NCI-H1092 (cell line): ENCODE results near the gene TGM2.

Source experiments
- DNase-seq: peaks from one replicate; lab custom pipeline; 2025; lab: John Stamatoyannopoulos, UW

TGM2 gene

DNA sequence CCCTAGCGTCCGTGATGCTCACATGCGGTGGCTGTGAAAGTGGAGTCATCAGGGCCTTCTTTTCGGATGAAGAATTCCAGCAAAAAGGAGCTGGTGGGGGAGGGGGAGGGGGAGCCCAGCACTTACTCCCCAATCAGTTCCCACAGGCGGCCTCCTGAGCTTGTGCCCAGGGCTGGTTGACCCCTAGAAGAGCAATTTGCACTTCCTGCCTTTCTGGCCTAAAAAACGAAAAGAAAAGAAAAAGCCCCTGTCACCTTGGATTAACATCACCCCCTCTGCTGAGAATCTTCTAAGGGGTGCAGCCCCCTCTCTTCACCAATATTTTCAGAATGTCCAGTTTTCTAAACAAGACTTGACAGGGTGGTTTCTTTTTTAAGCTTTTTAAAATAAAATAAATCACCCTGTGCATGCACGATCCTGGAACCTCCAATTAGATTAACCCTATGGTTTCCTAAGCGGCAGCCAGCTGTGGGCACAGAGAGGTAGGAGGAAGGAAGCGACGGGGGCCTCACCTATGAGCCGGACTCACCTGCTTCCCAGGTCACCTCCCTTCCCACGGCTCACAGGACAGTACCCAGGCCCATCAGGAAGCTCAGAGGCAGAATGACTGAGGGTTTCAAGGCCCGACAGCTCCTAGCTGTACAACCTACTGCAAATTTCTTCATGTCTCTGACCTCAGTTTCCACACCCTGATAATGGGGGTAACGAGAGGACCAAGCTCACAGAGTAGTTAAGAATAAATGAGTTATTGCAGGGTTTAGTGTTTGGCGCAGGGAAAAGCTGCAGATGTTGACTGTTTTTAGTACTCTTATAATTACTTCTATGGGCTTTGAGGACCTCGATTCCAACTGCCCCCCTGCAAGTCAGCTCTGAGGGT is 10.5 kb upstream of the TGM2 start:
- no peak for DNase-seq

DNA sequence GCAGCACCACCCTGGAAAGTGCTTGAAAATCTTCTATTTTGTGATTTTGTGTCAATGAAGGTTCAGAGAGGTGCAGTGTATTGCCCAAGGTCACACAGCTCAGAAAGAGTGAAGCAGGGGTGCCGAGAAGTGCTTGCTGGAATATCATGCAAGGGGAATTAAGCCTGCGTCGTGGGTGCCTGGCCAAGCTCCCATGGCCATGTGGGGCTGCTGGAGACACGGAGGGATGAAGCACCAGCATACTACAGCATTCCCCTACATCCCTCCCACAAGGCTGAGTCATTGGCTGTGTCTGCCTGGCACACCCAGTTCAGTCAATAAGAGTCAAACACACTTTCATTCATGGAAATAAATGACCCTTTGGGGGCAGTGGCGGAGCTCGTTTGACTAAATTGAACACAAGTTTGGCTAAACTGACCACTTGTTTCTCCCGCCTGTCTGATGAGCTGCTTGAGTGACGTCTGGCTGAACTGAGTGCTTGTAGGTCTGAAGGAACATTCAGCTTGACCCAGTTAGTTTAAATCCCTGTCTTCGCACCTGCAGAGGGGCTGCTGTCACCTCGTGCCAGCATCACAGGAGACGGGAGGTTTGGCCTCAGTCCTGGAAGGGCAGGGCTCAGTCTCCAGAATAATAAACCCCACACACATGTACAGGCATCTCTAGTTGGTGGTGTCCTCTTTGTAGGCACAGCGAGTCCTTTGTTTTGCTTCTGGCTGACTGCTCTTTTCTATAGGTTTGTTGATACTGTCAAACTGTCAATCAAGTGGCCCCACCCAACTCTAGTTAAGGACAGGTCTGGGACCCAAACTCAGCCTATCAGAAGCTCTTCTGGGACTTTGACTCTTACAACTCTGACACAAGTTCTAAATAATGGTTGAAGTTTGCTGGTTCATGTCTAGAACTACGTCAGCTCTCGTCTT is 8.4 kb upstream of the TGM2 start:
- no peak for DNase-seq

DNA sequence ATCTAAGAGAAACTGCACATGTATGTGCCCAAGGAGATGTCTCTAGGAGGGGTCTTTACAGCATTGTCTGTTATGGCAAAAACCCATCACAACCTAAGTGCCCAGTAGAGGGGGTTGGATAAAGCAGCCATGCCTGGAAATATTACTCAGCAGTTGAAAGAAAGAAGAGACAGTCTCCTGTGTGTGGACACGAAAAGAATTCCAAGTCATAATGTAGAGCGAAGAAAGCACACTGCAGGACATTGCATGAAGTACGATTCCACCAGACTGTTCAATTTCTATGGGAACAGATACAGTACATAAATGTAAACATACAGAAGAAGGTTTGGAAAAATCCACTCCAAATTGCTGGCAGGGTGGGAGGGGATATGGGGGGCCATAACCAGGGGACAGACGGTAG is 7.3 kb upstream of the TGM2 start:
- DNase-seq: no peak

DNA sequence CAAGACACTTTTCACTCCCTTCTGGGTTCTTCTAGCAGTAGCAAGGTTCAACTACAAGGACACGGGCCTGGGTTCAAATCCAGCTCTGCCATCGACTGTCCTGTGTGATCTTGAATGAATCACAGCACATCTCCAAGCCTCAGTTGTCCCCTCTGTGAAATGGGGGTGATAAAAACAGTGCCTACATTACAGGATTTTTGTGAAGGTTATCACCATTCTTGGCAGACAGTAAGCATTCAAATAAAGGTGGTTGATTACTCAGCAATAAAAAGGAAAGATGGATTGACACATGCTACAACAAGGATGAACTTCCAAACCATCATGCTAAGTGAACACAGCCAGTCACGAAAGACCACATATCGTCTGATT is 6.6 kb upstream of the TGM2 start:
- DNase-seq: no peak

DNA sequence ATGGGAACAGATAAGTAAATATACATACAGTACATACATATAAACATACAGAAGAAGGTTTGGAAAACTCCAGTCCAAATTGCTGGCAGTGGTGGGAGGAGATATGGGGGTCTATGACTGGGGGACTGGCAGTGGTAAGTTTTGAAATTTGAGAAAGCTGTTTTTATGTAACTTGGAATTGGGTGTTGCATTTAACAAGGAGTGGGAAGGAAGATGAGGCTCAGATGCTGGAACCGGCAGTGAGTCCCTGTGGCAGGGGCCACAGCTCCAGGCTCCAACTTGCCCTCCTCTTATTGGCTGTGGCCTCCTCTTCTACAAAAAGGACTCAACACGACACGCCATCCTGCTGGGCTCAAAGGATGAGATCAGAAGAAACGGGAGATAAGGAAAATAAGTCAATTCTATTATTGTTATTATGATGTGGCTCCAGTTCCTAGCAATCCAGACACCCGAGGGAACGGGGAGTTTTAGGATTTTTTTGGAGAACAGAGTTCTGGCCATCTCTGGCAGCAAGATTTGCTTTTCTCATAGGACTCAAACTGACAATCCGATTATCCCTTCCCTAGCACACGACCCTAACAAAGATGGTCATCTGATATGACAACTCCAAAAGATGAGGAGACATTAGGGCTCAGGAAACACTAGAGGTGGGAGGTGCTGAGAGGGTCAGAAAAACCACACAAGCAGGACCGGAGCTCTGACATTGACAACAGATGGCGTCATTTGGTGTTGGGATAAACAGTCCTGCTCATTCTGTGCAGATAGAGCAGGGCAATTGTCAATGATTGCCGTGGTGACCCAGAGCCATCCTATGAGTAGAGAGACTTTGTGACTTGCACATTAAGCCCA is 6.0 kb upstream of the TGM2 start:
- no peak for DNase-seq

DNA sequence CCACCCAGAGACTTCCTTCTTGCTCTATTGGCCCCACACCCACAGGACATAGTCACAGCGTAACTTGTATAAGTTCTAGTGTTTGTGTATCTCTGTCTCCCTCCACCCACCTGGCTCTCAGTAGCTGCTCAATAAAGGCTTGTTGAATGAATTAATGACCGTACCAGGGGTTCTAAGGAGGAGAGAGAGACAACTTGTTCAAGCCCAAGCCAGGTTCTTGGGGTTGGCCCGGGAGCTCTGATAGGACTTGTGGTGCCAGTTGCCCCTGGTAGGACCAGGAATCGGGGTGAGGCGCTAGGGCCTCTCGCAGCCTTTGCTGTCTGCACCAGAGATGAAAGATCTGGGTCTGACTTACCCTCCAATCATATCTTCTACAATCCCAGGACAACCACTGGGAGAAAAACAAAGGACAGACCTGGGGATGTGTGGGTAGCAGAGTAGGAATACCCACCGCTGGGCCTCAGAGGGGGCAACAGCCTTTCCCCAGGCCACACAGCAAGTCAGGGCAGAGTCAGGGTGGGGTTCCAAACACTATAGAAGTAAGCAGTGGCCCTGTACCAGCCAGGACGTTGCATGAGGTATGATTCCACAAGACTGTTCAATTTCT is 5.3 kb upstream of the TGM2 start:
- no peak for DNase-seq

DNA sequence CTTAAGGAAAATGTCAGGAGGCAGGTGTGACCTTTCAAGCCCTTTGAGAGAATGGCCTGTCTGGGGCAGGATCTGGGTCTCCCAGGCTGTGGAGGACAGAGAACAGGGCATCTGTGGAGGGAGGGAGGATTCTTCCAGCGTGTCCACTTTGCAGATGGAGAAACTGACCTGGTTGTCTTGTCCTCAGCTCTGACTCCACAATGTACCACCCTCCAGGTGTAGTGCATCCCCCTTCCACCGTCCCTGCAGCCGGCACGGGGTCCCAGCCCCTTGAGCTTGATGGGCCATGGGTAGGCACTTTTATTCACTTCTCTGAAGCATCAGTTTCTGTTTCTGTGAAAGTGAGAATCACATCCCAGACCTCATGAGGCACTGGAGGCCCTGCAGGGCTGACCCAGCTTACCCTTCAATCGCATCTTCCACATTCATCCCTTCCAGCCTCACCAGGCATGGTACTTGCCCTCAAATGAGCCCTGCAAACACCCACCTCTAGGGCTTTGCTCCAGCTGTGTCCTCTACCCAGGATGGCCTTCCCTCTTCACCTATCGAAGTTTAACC is 4.6 kb upstream of the TGM2 start:
- no peak for DNase-seq

DNA sequence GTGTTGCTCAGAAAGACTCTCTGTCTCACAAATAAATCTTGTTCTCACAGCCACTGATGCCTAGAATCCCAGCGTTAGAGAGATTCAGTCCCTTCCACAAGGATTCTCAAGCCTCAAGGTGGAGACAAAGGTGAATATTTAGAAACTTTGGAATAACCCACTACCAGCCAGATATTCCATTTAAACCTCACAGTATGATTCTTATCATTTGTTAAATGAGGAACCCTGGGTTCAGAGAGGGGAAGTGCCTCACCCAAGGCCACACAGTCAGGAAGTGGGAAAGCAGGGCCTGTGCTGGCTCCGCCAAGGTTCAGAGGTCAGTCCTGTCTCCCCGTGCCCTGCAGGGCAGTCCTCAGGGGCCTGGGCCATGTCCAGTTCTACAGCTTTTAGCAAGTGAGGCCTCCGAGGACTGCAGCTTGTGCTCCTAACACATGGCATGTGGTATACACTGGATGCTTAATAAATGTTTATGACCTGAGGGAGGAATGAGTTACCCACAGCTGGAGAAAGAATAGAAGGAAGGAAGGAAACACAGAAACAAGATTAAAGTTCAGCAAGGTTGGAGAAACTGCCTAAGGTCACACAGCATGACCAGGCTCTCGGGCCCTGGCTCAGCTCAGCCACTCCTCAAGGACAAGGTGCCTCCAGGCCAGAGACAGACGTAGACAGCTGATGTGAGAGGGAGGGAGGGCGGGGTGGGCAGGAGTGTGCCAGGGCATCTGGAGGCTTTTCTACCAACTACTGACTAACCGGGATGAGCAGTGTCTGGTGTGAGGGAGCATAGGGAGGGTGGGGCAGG is 3.9 kb upstream of the TGM2 start:
- DNase-seq: no peak

DNA sequence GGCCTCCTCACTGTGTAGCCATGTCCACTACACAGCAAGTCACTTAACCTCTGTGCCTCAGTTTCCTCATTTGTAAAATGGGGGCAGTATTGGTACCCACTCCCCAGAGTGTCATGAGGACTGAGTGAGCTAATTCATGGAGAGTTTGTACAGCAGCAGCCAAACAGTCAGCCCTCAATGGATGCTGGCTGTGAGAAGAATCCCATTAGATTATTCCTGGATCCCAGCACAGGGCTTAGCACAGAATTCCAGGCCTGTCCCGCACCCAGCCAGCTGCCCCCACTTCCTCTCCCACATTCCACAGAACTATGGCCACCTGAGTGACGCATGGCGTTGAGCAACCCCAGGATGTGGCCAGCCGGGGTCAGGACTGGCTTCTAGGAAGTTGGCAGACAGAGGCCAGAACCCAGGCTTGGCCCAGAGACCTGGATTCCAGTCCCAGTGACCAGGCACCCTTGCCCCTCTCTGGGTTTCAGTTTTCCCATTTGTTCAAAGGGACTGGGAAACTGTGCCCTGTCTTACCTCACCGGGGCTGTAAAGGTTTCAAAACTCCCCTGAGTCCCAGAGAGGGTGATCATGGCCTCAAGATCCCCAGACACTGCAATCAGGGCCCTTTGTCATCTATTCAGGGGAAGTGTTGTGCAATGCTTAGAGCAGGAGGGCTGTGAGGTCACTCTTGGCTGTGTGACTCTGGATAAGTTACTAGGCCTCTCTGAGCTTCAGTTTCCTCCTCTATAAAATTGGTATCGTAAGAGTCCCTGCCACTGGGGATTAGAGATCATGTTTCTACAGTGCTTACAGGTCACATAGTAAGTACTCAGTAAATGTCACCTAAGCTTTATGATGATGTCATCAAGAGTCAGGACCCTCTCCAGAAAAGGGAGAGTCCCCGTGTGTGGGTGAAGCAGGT is 3.0 kb upstream of the TGM2 start:
- DNase-seq: no peak

DNA sequence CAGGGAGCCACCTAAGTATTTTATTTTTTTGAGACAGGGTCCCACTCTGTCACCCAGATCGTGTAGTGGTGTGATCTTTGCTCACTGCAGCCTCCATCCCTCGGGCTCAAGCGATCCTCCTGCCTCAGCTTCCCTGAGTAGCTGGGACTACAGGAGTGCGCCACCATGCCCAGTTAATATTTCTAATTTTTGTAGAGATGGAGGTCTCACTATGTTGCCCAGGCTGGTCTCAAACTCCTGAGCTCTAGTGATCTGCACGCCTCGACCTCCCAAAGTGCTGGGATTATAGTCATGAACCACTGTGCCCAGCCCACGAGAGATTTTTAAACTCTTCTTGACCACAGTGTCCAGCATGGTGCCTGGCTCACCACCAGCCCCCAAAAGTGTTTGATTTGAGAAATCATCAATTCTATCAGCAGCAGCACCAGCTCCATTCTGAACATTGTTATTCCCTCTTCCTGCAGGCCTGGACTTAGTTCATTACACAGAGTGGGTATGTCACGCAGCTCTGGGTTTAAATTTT is 2.3 kb upstream of the TGM2 start:
- no peak for DNase-seq

DNA sequence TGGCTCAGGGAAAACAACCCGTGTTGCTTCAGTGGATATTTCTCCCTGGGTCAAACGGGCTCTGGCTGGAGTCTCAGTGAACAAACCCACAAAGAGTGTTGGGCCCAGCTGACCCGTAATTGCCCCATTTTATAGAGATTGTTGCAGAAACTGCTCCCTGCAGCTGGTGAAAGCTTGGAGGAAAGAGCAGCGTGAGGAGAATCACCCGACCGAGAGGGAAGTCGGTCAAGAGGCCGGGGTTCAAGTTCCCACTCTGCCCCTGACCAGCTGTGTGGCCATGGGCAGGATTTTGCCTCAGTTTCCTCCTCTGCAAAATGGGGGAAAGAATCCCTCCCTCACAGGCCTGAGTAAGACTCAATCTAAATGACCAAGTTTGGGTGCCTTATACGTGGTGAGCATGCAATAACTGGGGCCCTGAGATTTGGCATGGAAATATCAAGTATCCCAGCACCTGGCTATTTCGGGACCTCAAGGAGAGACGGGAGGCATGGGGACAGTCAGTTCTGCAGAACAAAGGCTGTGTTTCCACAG is 1.7 kb upstream of the TGM2 start:
- DNase-seq: no peak

DNA sequence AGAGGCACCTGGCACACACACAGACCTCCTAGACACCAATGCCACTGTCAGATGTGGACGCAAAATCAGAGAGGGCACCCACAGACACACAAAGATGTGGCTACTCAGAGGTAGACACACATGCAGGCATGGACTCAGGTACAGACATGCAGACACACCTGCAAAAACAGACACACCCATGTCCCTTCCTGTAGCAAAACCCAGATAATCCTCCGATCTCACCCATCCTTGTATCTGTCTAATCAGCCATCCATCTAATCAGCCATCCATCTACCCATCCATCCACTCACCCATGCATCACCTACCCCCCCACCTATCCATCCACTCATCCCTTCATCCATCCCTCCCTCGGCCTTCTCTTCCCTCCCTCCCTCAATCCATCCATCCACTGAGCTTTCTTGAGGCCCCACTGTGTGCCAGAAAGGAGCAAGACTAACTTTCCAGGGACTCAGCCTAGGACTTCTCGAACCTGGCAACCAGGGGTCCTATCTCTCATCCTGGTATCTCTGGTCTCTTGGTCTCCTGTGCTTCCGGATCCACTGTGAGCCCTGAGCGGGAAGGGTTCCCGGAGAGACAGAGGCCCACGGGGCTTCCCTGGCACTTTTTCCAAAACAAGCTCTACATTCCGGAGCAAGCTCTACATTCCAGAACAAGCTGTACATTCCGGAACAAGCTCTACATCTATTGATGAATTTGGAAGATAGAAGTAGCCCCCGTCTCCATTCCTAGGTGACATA is 1.1 kb upstream of the TGM2 start:
- no peak for DNase-seq

DNA sequence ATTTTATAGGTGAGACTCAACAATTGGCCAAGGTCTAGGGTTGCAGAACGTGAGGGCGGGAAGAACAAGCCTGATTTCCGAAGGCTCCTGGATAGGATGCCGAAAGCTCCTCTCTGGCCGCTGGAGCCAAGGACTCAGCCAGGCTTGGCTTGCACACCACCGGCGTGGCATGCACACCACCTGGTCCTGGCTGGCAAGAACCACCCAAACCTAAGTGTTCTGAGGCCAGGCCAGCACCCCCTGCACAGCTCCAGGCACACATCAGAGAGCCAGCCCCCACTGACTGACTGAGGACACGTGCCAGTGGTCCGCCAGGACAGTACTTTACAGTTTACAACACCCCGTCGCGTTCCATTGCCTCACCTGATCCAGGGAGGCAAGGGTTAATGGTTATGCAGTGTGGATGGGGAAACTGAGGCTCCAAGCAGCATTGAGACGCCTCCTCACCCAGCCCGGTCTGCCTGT is 414 bp downstream of the TGM2 start:
- no peak for DNase-seq

DNA sequence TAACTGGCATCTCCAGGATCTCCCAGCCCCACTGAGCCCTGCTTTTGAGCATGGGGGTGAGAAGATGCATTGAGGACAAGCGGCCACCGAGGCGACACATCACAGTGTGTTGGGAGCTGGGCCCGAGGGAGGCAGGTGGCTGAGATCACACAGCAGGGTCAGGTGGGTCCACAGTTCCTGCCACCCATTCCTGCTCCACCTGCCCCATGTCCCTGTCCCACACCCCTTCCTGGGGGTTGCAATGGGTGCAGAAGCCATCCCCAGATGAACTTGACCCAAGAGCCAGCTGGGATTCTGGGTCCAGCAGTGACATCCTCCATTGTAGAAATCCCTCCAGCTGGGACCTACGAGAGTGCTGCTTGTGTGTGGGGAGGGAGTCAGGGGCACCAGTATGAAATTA is 1.0 kb downstream of the TGM2 start:
- DNase-seq: no peak

DNA sequence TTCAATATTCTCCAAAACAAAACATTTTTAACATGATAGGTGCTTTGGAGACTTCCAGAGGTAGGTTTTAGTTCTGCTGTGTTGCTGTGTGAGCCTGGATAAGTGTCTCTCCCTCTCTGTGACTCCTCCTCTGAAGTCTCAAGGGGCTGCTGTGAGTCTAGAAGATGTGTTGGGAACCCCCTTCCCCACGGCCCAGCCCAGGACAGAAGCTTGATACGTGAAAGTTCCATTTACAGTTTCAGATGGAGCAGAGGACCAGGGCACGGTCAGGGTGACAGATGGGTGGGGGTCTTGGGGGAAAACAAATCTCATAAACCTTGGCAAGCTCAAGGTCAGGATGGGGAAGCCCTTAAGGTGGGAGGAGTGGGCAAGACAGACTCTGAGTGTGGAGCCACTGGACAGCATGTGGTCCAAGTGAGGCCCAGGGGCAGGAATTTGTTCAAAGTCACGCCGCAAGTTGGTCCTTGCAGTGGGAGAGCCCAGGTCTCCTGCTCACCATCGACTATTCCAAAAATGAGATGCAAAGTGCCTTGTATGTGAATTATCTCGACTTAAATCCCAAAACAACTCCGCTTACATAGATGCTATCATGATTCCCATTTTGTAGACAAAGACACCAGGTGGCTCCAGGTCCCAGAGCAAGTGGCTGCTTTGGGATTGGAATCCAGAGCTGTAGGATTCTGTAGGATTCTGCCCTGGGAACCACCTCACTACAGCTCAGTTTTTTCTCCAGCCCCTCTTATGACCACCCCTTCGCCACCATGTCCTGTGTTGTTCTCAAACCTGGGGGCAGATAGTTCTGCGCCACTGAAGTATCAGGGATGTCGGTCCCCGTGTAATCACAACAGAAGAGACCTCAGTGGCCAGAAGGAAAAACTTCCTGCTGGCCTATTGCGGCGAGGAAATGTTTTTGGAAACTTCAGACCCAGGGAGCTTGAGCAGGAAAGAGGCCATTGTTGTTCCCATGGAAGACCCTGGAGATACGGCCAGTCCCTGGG is 1.9 kb downstream of the TGM2 start:
- no peak for DNase-seq

DNA sequence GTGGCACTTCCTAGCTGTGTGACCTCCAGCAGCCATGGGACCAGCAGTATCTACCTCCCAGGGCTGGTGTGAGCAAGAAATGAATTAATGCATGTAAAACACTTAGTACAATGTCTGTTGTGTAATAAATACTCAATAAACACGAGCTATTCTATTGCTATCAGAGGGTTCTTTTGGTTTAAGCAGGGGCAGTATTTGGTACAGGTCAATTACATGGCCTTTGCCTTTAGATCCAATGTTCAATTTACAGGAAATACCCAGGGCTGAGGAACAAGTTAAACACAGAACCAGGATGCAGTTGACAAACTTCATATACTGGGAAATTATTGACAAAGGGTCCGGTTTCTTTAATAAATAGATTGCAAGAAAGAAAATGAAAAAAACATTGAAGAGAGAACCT is 2.9 kb downstream of the TGM2 start:
- no peak for DNase-seq

DNA sequence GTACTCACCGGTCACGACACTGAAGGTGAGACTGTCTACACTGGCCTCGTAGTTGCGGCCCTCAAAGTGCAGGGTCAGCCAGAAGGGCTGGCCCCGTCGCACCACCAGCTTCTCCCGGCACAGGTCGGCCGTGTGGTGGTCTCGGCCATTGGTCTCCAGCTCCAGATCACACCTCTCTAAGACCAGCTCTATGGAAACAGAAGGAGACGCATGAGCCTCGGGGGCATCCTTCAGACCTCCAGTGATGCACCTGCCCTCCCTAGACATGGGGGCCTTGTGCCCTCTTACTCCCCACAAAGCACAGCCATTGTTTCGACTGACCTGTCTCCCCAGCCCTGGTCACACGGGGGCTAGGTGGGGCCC is 3.7 kb downstream of the TGM2 start:
- no peak for DNase-seq
